PC-3 (cell line): ENCODE measurements around the gene MIAT. TPM values are rescaled to one million over a fixed set of nuclear protein-coding genes. Genes with fewer than 3 reads are reported as not detected.

Experiments used
- ATAC-seq: fragments of 200-7000 bp; cut with Tn5 transposase; 2 replicates; pipeline ENCODE4 v1.9.1; 2020; ENCODE audit warnings: mild to moderate bottlenecking, moderate library complexity
- BruUV-seq: library from RNA; stranded (reverse); fragments of 400-500 nt; replicated peaks from 2 replicates; lab custom pipeline; 2021; lab: Mats Ljungman, UMichigan
- CTCF ChIA-PET: fragments of 300-600 bp; sonication (Branson Sonifier 250); formaldehyde crosslinking; loops from one replicate; lab custom pipeline; 2022; ENCODE audit warnings: antibody characterized with exemption; lab: Charles Lee
- POLR2A ChIA-PET: fragments of 300-600 bp; sonication (Branson Sonifier 250); formaldehyde crosslinking; loops from one replicate; lab custom pipeline; 2022; ENCODE audit warnings: antibody characterized with exemption; ENCODE audit not compliant: unreplicated experiment; lab: Charles Lee
- DNase-seq: peaks from one replicate; pipeline ENCODE4 v3.0.0-alpha.2; 2015
- H2AFZ ChIP-seq: fragments of 300-600 bp; sonication (generic); 2 replicates; pipeline ENCODE4 v1.6.0; 2016; ENCODE audit warnings: antibody characterized with exemption, low read length
- H3F3A ChIP-seq: fragments of 300-600 bp; sonication (generic); one replicate; pipeline ENCODE4 v1.6.0; 2017; ENCODE audit warnings: antibody characterized with exemption, low read length, control low read depth, mild to moderate bottlenecking; ENCODE audit not compliant: unreplicated experiment
- H3K27ac ChIP-seq: fragments of 300-600 bp; sonication (generic); 2 replicates; pipeline ENCODE4 v1.5.1; 2016; ENCODE audit warnings: mild to moderate bottlenecking, low read length
- H3K27me3 ChIP-seq: fragments of 300-600 bp; sonication (generic); 2 replicates; pipeline ENCODE4 v1.6.1; 2016; ENCODE audit warnings: low read length, mixed read lengths
- H3K36me3 ChIP-seq: fragments of 300-600 bp; sonication (generic); 2 replicates; pipeline ENCODE4 v1.6.1; 2016; ENCODE audit warnings: low read depth, mixed run types, low read length, mixed read lengths
- H3K4me1 ChIP-seq: fragments of 300-600 bp; sonication (generic); 2 replicates; pipeline ENCODE4 v1.5.1; 2016; ENCODE audit warnings: low read length; ENCODE audit not compliant: insufficient read depth
- H3K4me2 ChIP-seq: fragments of 300-600 bp; sonication (generic); 2 replicates; pipeline ENCODE4 v1.6.0; 2016; ENCODE audit warnings: low read length
- H3K4me3 ChIP-seq: fragments of 300-600 bp; sonication (generic); 2 replicates; pipeline ENCODE4 v1.5.1; 2016; ENCODE audit warnings: mild to moderate bottlenecking, low read length, mixed read lengths
- H3K79me2 ChIP-seq: fragments of 300-600 bp; sonication (generic); 2 replicates; pipeline ENCODE4 v1.6.1; 2017; ENCODE audit warnings: low read length, mixed read lengths
- H3K9ac ChIP-seq: fragments of 300-600 bp; sonication (generic); 2 replicates; pipeline ENCODE4 v1.6.0; 2016; ENCODE audit warnings: mild to moderate bottlenecking, low read length
- H3K9me2 ChIP-seq: fragments of 300-600 bp; sonication (generic); replicated peaks from 2 replicates; pipeline ENCODE4 v1.6.1; 2016; ENCODE audit warnings: mixed run types, low read length, mixed read lengths
- H3K9me3 ChIP-seq: fragments of 300-600 bp; sonication (generic); 2 replicates; pipeline ENCODE4 v1.6.1; 2016; ENCODE audit warnings: low read length, mixed read lengths
- H4K20me1 ChIP-seq: fragments of 300-600 bp; sonication (generic); 2 replicates; pipeline ENCODE4 v1.6.1; 2016; ENCODE audit warnings: low read length, mixed read lengths
- CTCF ChIP-seq: fragments of 300-600 bp; sonication (generic); conservative IDR thresholded peaks from 2 replicates; pipeline ENCODE4 v1.5.1; 2017; ENCODE audit warnings: antibody characterized with exemption, low read depth, mild to moderate bottlenecking, low read length
- EZH2 ChIP-seq: fragments of 300-600 bp; sonication (generic); IDR thresholded peaks from one replicate; pipeline ENCODE4 v1.6.1; 2017; ENCODE audit warnings: antibody characterized with exemption, mild to moderate bottlenecking, low read length; ENCODE audit not compliant: unreplicated experiment
- EZH2phosphoT487 ChIP-seq: fragments of 300-600 bp; sonication (generic); IDR thresholded peaks from 2 replicates; pipeline ENCODE4 v1.6.1; 2018; ENCODE audit warnings: mild to moderate bottlenecking, antibody characterized with exemption, low read length, borderline replicate concordance
- intact Hi-C: fragments of 100-400 bp; cut with micrococcal nuclease; formaldehyde crosslinking; loops from 2 replicates; pipeline ENCODE4 v1.9.0; 2023
- total RNA-seq: library from RNA; depleted of rRNA; stranded (reverse); fragments of >200 nt; gene quantifications from 2 replicates; pipeline ENCODE4 v1.2.3, GENCODE V29; 2014

MIAT gene
- total RNA-seq, 1 experiment from 2014 or later = 0.15 TPM

- intact Hi-C loops = no loop called here
- H3K4me3 ChIP-seq = no peak overlapping the region
- H2AFZ ChIP-seq = no peak overlapping the region
- H3K36me3 ChIP-seq = no peaks in the 10 kb centered on the region
- no peak for ATAC-seq
- no peaks in the 10 kb centered on the region for H3K27me3 ChIP-seq
- no peak overlapping the region for H3K4me2 ChIP-seq
- no peak for DNase-seq
- no peak overlapping the region for H3K27ac ChIP-seq
- no peaks in the 10 kb centered on the region for H3F3A ChIP-seq
- no peaks in the 10 kb centered on the region for H4K20me1 ChIP-seq
- ChIA-PET POLR2A (no interaction called here), CTCF (no interaction called here)
- no peaks in the 10 kb centered on the region for H3K79me2 ChIP-seq
- no peaks in the 10 kb centered on the region for H3K9me3 ChIP-seq
- TF ChIP-seq EZH2 = no peak
- no peak for TF ChIP-seq CTCF
- no peak for TF ChIP-seq EZH2phosphoT487
- no peak overlapping the region for H3K9ac ChIP-seq
- no peaks in the 10 kb centered on the region for H3K9me2 ChIP-seq
- BruUV-seq = no TSS peak
- peaks cover 14% of the 10 kb centered on the region for H3K4me1 ChIP-seq
Observed at GRCh38 chr22:26614322-26614721, 43.1 kb upstream of the MIAT start.

- ATAC-seq = no peak
- H2AFZ ChIP-seq = no peak overlapping the region
- no peaks in the 10 kb centered on the region for H3K36me3 ChIP-seq
- H3K9me2 ChIP-seq = no peaks in the 10 kb centered on the region
- no peak overlapping the region for H3K9ac ChIP-seq
- BruUV-seq = no TSS peak
- TF ChIP-seq EZH2phosphoT487 (no peak), CTCF (no peak), EZH2 (no peak)
- intact Hi-C loops = no loop called here
- no peak overlapping the region for H3K27ac ChIP-seq
- no peaks in the 10 kb centered on the region for H3K27me3 ChIP-seq
- H3F3A ChIP-seq = no peaks in the 10 kb centered on the region
- H3K4me1 ChIP-seq = peaks cover 11% of the 10 kb centered on the region
- H3K79me2 ChIP-seq = no peaks in the 10 kb centered on the region
- ChIA-PET CTCF (no interaction called here), POLR2A (no interaction called here)
- DNase-seq = no peak
- no peaks in the 10 kb centered on the region for H3K9me3 ChIP-seq
- H3K4me2 ChIP-seq = no peak overlapping the region
- H4K20me1 ChIP-seq = no peaks in the 10 kb centered on the region
- no peak overlapping the region for H3K4me3 ChIP-seq
Observed at GRCh38 chr22:26615149-26615548, 42.2 kb upstream of the MIAT start.

GRCh38 chr22:26615830-26616435 is 41.5 kb upstream of the MIAT start:
- TF ChIP-seq CTCF = no peak
- TF ChIP-seq EZH2phosphoT487 = no peak
- TF ChIP-seq EZH2 = no peak
- CTCF ChIA-PET = no interaction called here

More at GRCh38 chr22:26615830-26616435, 41.5 kb upstream of the MIAT start:
- no peaks in the 10 kb centered on the region for H3K9me2 ChIP-seq
- no peak overlapping the region for H3K4me3 ChIP-seq
- no peak overlapping the region for H3K27ac ChIP-seq
- peaks cover 3% of the 10 kb centered on the region for H3K4me1 ChIP-seq
- no peaks in the 10 kb centered on the region for H3K36me3 ChIP-seq
- POLR2A ChIA-PET = no interaction called here
- H3K27me3 ChIP-seq = no peaks in the 10 kb centered on the region
- H3K9ac ChIP-seq = no peak overlapping the region
- no peaks in the 10 kb centered on the region for H3K9me3 ChIP-seq
- DNase-seq = no peak
- intact Hi-C loops = no loop called here
- no TSS peak for BruUV-seq
- ATAC-seq = no peak
- H4K20me1 ChIP-seq = no peaks in the 10 kb centered on the region
- no peaks in the 10 kb centered on the region for H3K79me2 ChIP-seq
- no peak overlapping the region for H3K4me2 ChIP-seq
- no peaks in the 10 kb centered on the region for H3F3A ChIP-seq
- no peak overlapping the region for H2AFZ ChIP-seq
